ENCODE measurements around the gene IL1R1.

GRCh38 chr2:102181919-102182635, 39.5 kb downstream of the IL1R1 start:
- TF ChIP-seq CTCF (IDR thresholded peaks at IDR 0.05; ENCODE audit: low read depth, low read length), result no peak
- no peak for TF ChIP-seq POLR2A (IDR thresholded peaks at IDR 0.05; ENCODE audit: extremely low read depth, insufficient read length)
- TF ChIP-seq MAX (IDR thresholded peaks at IDR 0.05; ENCODE audit: low read depth, low read length), result no peak
